Fibroblast of peridontal ligament (primary cell): Measurements from ENCODE around the gene COL25A1.
A peak's percentile ranks its signal among the peaks of the same experiment; 100 is the strongest.
"Not testable (repeated sequence)": the region's sequence is repeated elsewhere in the genome, so short reads cannot be mapped to it uniquely, and the experiment has no call there.

Experiments used
- DNase-seq: peaks from one replicate; pipeline ENCODE4 v3.0.0-alpha.2; 2010; ENCODE audit errors: extremely low read depth

The COL25A1 gene

DNA sequence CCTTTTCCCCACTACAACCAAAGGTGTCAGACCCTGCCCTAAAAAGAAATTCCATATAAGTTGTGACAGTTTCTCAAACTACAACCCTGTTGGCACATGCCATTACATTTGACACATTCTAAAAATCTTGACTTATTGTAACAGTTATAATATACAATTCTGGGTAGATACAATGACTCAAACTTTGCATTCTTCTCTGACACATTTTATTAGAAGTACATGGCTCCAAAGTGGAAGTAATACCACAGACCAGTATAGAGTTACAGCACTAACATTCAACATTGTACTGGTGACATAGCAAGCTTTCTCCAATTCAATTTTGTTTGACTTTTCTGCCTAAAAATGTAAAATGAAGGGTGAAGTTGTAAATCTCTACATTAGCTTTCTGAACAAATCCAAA is 343.0 kb downstream of the COL25A1 start:
- DNase-seq, result peak; percentile 53

DNA sequence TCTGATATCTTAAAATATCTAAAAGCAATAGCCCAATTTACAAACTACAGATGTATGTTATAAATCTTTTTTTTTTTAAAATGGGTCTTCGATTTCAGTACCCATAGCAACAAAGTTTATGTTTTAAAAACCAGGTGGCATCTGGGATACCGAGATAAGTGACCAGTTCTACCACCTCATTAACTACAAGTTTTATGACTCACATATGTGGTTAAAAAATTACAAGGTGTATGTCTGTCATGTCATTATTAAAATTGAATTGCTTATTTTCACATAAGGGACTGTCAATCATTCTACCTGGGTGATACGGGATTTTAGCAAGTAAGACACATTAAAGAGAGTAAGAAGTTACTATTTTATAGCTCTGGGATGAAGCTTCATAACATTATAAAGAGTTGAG is 347.6 kb downstream of the COL25A1 start:
- no peak for DNase-seq

DNA sequence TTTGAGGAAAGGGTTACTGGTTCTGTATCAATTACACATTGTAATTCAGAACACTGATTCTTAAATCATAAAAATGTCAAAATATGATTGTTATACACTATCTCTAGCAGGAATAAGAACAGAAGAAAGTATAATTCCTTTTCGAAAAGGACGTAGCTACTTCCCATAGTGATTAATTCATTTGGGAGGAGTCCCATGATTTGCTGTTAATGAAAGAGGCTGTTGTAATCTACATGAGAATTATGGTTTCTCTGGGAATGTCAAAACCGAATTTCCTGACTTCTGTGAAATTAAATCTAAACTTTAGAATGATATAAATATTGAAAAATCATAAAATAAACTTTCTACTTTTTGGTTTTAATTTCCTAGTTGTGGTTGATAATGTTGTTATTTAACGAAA is 348.5 kb downstream of the COL25A1 start:
- no peak for DNase-seq

DNA sequence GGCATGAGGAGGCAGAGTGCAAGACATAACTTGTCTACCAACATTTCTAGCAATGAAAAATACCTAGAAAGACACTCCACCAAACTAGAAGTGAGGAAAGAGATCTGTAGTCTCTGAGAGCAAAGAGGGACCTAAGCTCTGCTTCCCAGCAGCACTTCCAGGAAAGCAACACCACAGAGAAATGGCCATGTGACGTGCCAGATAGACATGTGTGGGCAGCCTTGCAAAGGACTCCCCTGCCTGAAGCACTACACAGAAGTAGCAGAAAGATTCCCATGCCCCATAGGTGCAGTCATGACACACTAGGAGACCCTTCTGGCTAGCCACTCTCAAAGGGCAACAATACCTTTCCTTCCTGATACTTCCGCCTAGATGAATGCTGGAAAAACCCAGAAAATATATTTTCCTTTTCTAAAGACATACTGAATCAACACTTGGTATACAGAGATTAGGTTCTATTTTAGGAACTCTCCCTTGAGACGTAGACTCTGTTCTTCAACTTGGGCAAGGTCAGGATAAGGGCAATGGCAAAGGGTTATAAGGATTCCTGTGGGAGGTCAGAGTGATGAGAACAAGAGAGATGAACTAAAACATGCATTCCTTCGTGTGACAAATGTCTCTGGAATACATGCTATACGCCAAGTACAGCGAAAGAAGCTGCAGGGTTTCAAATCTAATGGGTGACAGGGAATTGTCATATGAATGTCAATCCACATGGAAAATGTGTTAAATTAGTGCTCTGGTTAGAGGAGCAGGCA is 352.1 kb downstream of the COL25A1 start:
- DNase-seq, result peak; percentile 18

GRCh38 chr4:108947526-108947925 is 354.9 kb downstream of the COL25A1 start:
- DNase-seq, result no peak

- no peak for DNase-seq
These were observed 356.2 kb downstream of the COL25A1 start for GRCh38 chr4:108946237-108946636.

DNA sequence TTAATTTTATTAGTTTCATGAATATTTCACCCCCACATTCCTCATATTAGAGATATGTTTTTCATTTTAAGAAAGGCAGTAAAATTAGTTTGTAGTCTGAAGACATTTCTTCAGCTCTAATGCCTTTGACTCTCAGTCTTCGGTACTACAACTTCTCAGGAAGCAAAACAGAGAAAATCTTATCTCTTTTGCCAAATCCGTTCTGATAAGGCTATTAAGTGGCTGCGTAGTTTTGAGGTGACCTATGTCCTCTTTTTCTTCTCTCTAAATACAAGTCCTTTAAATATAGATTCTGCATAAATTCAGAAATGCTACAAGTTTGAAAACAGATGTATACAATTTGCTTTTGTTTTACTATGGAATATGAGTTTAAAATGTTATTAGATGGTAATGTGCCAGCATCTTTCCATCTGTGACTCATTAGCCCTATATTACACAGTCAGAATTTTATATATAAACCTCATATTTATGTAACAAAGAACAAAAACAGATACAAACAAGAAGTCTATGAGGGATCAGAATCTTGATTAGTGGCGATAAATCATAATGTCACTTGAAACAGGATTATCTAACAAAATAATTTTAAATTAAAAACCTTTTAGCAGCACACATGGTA is 358.4 kb downstream of the COL25A1 start:
- DNase-seq, result no peak

DNA sequence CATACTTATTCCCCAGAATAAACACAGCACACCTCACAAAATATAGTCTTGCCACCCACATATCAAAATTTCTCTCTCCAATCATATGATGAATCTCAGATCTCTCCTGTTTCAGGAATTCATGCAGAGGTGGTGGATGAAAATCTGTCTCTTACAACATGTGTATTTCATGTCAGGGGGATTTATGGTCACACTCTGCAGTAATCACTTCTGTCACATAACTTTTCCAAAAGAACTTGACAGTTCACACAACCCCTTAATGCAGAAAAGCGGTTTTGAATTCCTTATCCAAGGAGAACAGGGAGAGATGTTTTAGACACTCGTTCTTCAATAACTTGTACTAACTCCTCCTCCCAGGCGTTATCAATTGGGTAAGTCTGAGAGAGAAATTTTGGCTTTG is 359.1 kb downstream of the COL25A1 start:
- no peak for DNase-seq

DNA sequence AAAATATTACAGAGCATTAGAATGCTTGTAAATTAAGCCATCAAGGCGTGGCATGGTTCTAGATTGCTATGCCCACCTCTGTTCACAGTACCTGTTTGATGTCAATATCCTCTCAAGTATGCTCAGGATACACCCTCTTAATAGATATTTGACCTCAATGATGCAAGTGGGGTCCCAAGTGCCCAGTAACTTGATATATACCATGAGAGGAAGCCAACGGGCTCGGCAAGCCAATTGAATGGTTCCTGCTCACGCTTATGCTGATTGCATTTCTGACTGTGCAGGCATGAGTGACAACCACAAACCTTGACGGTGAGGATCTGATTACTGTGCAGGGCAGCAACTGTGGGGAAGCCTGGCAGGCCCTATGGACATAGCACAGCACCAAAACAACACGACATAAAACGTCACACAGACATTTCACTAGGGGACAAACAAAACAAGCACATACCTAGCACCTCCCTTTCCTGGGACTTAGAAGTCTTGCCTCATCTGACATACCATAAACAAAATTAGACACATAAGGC is 360.5 kb downstream of the COL25A1 start:
- no peak for DNase-seq

DNA sequence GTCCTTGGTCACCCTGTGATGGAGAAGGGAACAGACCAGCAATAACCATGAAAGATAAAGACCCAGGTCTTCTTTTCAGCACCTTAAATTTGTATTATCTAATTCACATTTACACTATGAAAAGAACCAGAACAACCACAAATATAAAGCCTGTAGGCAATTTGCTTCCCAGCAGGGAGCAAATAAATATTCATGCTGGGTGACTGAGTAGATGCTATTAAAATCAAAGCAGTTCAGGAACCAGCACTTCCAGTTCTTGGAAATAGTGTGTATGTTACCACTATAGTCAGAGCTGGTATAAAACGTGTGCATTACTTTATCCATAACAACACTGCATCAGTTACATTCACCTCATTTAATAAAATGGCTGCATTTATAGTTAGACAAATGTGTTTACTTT is 361.8 kb downstream of the COL25A1 start:
- DNase-seq, result no peak

GRCh38 chr4:108940149-108940548 is 362.3 kb downstream of the COL25A1 start:
- DNase-seq, result no peak

- no peak for DNase-seq
These were observed 365.4 kb downstream of the COL25A1 start for GRCh38 chr4:108937066-108937465.

DNA sequence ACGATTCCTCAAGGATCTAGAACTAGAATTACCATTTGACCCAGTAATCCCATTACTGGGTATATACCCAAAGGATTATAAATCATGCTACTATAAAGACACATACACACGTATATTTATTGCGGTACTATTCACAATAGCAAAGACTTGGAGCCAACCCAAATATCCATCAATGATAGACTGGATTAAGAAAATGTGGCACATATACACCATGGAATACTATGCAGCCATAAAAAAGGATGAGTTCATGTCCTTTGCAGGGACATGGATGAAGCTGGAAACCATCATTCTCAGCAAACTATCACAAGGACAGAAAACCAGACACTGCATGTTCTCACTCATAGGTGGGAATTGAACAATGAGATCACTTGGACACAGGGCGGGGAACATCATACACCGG is 368.5 kb downstream of the COL25A1 start:
- DNase-seq, result not testable (repeated sequence)

- DNase-seq, result no peak
These were observed 369.4 kb downstream of the COL25A1 start for GRCh38 chr4:108933046-108933445.

- no peak for DNase-seq
These were observed 370.5 kb downstream of the COL25A1 start for GRCh38 chr4:108931926-108932325.

GRCh38 chr4:108930186-108930585 is 372.3 kb downstream of the COL25A1 start:
- DNase-seq, result no peak

DNA sequence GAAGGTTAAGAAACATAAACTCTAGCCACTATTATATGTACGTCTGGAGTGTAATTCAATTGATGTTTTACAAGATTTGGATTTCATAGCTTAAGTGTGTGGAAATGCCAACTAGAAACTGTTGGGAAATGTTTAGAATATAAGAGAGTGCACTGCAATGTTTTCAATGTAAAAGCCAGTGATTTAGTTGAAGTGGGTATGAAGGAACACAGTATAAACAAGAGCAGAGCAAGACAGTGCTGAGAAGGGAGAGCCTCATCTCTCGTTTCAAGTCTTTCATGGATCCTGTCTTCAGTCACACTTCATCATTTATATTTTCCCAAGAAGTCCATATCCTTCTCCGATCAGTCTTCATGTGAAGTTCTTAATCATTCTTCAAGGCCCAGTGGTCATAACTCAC is 375.7 kb downstream of the COL25A1 start:
- no peak for DNase-seq

DNA sequence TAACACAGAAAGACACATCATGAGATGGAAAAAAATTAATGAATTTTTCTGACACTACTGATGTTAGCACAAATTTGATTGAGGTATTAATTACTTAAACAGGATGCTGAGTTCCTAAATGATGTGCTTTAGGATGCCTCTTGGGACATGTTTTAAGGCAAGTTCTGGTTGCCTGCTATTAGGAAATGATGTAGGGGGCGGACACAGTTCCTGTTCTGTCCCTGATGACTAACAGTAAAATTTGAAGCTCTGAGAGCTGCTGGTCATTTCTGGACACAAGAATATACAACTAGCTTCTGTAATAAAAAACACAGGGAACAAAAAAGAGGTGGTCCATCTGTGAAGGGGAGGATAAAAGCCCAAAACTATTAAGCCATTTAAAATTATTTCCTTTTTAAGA is 376.4 kb downstream of the COL25A1 start:
- DNase-seq, result peak; percentile 28

GRCh38 chr4:108922191-108922590 is 380.3 kb downstream of the COL25A1 start:
- no peak for DNase-seq

- no peak for DNase-seq
These were observed 381.9 kb downstream of the COL25A1 start for GRCh38 chr4:108920395-108921087.

GRCh38 chr4:108919226-108919893 is 383.1 kb downstream of the COL25A1 start:
- no peak for DNase-seq

GRCh38 chr4:108917255-108917654 is 385.2 kb downstream of the COL25A1 start:
- no peak for DNase-seq
